CD4-positive, CD25-positive, alpha-beta regulatory T cell (primary cell): Measurements from ENCODE around the gene SLC45A1. TPM values are rescaled to one million over a fixed set of nuclear protein-coding genes. Genes with fewer than 3 reads are reported as not detected.

Source experiments
- ATAC-seq, 2 donors: fragments of 150-1000 bp; cut with Tn5 transposase; one replicate each; pipeline ENCODE4 v1.10.0; 2021; ENCODE audit warnings: low read depth in 2 of 2, moderate number of reproducible peaks in 2 of 2, moderate library complexity in 1 of 2
- DNase-seq, 3 donors: peaks; one replicate each; pipeline versions ENCODE4 v3.0.0 to v3.0.0-alpha.2; 2012 to 2022; ENCODE audit warnings: mixed read lengths in 1 of 3
- H3K27ac ChIP-seq: one replicate; pipeline ENCODE4 v1.7.0; 2013; ENCODE audit warnings: mild to moderate bottlenecking, low read length; ENCODE audit not compliant: insufficient read depth, poor library complexity, severe bottlenecking
- H3K27me3 ChIP-seq: one replicate; pipeline ENCODE4 v1.7.0; 2013; ENCODE audit warnings: low read length; ENCODE audit not compliant: control insufficient read depth, insufficient read depth
- H3K36me3 ChIP-seq: one replicate; pipeline ENCODE4 v1.7.0; 2013; ENCODE audit warnings: mild to moderate bottlenecking, low read length, moderate library complexity; ENCODE audit not compliant: control insufficient read depth, insufficient read depth
- H3K4me1 ChIP-seq: 2 replicates; pipeline ENCODE4 v1.7.0; 2013; ENCODE audit warnings: mild to moderate bottlenecking, low read length; ENCODE audit not compliant: insufficient read depth, control insufficient read depth, poor library complexity, severe bottlenecking
- H3K4me3 ChIP-seq: one replicate; pipeline ENCODE4 v1.7.0; 2013; ENCODE audit warnings: low read depth, mild to moderate bottlenecking, low read length, moderate library complexity
- H3K9me3 ChIP-seq, 2 experiments: 1 replicate in 1 of 2; 2 replicates in 1 of 2; pipeline ENCODE4 v1.7.0; 2013; ENCODE audit warnings: low read length in 2 of 2, mild to moderate bottlenecking in 1 of 2, moderate library complexity in 1 of 2; ENCODE audit not compliant: control insufficient read depth in 2 of 2
- H3K27ac Mint-ChIP-seq, 3 donors: one replicate each; pipeline ENCODE4 v1.8.0; 2020 to 2022; ENCODE audit warnings: mild to moderate bottlenecking in 3 of 3, mixed read lengths in 3 of 3, moderate library complexity in 2 of 3
- H3K27me3 Mint-ChIP-seq: one replicate; pipeline ENCODE4 v1.8.0; 2022; ENCODE audit warnings: mild to moderate bottlenecking, mixed read lengths
- H3K36me3 Mint-ChIP-seq: one replicate; pipeline ENCODE4 v1.8.0; 2020; ENCODE audit warnings: mixed read lengths
- H3K4me1 Mint-ChIP-seq, 4 donors: one replicate each; pipeline ENCODE4 v1.8.0; 2020 to 2022; ENCODE audit warnings: mixed read lengths in 4 of 4, mild to moderate bottlenecking in 1 of 4
- H3K4me3 Mint-ChIP-seq, 4 donors: one replicate each; pipeline ENCODE4 v1.8.0; 2020 to 2022; ENCODE audit warnings: mild to moderate bottlenecking in 4 of 4, mixed read lengths in 4 of 4, moderate library complexity in 3 of 4
- H3K9me3 Mint-ChIP-seq, 7 donors: one replicate each; pipeline ENCODE4 v1.8.0; 2020 to 2022; ENCODE audit warnings: mixed read lengths in 7 of 7, mild to moderate bottlenecking in 3 of 7, moderate library complexity in 2 of 7
- polyA plus RNA-seq, 4 donors: library from polyadenylated mRNA; unstranded; fragments of 300-500 nt; fragmentation: Illumina TruSeq; gene quantifications; one replicate each; pipeline ENCODE4 v1.2.3, GENCODE V29; 2021
- total RNA-seq: library from RNA; stranded (reverse); gene quantifications from one replicate; pipeline ENCODE4 v1.2.3, GENCODE V29; 2022

Gene SLC45A1
- total and polyA plus RNA-seq, 5 donors from 2014 or later: 0.47 to 1.4 (median 0.68) TPM

DNA sequence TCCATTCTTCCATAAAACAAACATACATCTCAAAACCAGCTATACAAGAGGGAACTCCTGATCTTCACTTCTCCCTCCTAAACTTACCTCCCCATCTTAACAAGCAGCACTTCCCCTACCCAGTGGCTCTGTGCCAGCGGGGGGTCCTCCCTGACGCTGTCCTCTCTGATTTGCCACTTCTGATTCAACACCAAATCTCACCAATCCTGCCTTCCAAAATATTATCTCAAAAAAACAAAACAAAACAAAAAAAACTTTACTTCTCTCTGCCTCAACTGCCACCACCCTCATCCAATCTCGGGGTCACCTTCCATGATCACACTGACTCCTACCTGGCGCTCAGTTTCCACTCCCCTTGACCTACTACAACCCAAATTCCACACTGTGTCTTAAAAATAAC lies 72.8 kb downstream of the SLC45A1 start:
- no peaks in the 10 kb centered on the region for H3K27me3 Mint-ChIP-seq
- DNase-seq: no peak
- peaks cover 15% of the 10 kb centered on the region for H3K4me1 ChIP-seq
- H3K36me3 ChIP-seq: peaks cover 37% of the 10 kb centered on the region
- no peaks in the 10 kb centered on the region for H3K9me3 ChIP-seq
- no peak overlapping the region for H3K4me3 ChIP-seq
- no peaks in the 10 kb centered on the region for H3K27me3 ChIP-seq
- no peak for ATAC-seq
- H3K36me3 Mint-ChIP-seq: peaks cover 42% of the 10 kb centered on the region
- H3K9me3 Mint-ChIP-seq: no peaks in the 10 kb centered on the region
- H3K4me3 Mint-ChIP-seq: peak overlapping the region in 1 of 4 donors; percentile 25
- peaks cover 43 to 83% (median 64%) of the 10 kb centered on the region in 4 donors for H3K4me1 Mint-ChIP-seq
- H3K27ac Mint-ChIP-seq: peak overlapping the region; percentile 75 to 97 (median 78)
- H3K27ac ChIP-seq: no peak overlapping the region

GRCh38 chr1:8392522-8392921 lies 74.6 kb downstream of the SLC45A1 start:
- H3K36me3 ChIP-seq: peaks cover 47% of the 10 kb centered on the region
- no peaks in the 10 kb centered on the region for H3K27me3 Mint-ChIP-seq
- no peak for DNase-seq
- no peaks in the 10 kb centered on the region for H3K9me3 ChIP-seq
- peaks cover 37% of the 10 kb centered on the region for H3K36me3 Mint-ChIP-seq
- H3K27ac ChIP-seq: no peak overlapping the region
- H3K4me3 Mint-ChIP-seq: no peak overlapping the region
- no peak overlapping the region for H3K4me3 ChIP-seq
- H3K4me1 ChIP-seq: peaks cover 33% of the 10 kb centered on the region
- peak overlapping the region in 1 of 3 donors; percentile 17 for H3K27ac Mint-ChIP-seq
- no peaks in the 10 kb centered on the region for H3K9me3 Mint-ChIP-seq
- no peaks in the 10 kb centered on the region for H3K27me3 ChIP-seq
- no peak for ATAC-seq
- peaks cover 44 to 87% (median 68%) of the 10 kb centered on the region in 4 donors for H3K4me1 Mint-ChIP-seq
